AG10803 (cell line): ENCODE data around the gene CLSTN1.

Experiments used
- DNase-seq: peaks from one replicate; pipeline ENCODE4 v3.0.0; 2010; ENCODE audit warnings: low read depth
- H3K4me3 ChIP-seq: 2 replicates; pipeline ENCODE4 v1.5.1; 2011; ENCODE audit warnings: mild to moderate bottlenecking, low read length, control low read depth
- TF ChIP-seq, protein P1 (sequence below): conservative IDR thresholded peaks from 2 replicates; pipeline ENCODE4 v1.5.1; 2011; ENCODE audit warnings: mild to moderate bottlenecking, low read length, control low read depth, inconsistent platforms

CLSTN1 gene

GRCh38 chr1:9689011-9689706 is 134.6 kb downstream of the CLSTN1 start:
- peak; percentile 69 for DNase-seq
- TF ChIP-seq, protein P1, sequence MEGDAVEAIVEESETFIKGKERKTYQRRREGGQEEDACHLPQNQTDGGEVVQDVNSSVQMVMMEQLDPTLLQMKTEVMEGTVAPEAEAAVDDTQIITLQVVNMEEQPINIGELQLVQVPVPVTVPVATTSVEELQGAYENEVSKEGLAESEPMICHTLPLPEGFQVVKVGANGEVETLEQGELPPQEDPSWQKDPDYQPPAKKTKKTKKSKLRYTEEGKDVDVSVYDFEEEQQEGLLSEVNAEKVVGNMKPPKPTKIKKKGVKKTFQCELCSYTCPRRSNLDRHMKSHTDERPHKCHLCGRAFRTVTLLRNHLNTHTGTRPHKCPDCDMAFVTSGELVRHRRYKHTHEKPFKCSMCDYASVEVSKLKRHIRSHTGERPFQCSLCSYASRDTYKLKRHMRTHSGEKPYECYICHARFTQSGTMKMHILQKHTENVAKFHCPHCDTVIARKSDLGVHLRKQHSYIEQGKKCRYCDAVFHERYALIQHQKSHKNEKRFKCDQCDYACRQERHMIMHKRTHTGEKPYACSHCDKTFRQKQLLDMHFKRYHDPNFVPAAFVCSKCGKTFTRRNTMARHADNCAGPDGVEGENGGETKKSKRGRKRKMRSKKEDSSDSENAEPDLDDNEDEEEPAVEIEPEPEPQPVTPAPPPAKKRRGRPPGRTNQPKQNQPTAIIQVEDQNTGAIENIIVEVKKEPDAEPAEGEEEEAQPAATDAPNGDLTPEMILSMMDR = no peak
- H3K4me3 ChIP-seq = peak overlapping the region; percentile 75

DNA sequence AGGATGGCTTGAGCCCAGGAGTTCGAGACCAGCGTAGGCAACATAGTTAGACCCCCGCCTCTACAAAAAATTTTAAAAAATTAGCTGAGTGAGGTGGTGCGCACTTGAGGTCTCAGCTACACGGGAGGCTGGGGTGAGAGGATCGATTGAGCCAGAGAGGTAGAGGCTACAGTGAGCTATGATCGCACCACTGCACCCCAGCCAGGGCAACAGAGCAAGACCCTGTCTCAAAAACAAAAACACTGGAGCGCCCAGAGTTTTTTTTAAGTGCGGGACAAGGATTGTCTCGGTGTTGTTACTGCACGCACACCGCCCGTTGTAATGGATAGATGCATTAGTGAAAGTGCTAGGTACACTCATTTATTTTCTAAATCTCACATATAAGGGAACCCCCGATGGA is 135.2 kb downstream of the CLSTN1 start:
- H3K4me3 ChIP-seq = peak overlapping the region; percentile 55
- TF ChIP-seq, protein P1 = no peak

GRCh38 chr1:9687874-9688582 is 135.7 kb downstream of the CLSTN1 start:
- TF ChIP-seq, protein P1 = no peak
- H3K4me3 ChIP-seq = peak overlapping the region; percentile 61
- no peak for DNase-seq

More for the DNA sequence above, 135.2 kb downstream of the CLSTN1 start:
- DNase-seq = no peak

- peak overlapping the region; percentile 61 for H3K4me3 ChIP-seq
- TF ChIP-seq, protein P1 = no peak; the same call in 1 of the 2 replicates
- DNase-seq = peak; percentile 40
These were observed 136.5 kb downstream of the CLSTN1 start for GRCh38 chr1:9687120-9687873.

DNA sequence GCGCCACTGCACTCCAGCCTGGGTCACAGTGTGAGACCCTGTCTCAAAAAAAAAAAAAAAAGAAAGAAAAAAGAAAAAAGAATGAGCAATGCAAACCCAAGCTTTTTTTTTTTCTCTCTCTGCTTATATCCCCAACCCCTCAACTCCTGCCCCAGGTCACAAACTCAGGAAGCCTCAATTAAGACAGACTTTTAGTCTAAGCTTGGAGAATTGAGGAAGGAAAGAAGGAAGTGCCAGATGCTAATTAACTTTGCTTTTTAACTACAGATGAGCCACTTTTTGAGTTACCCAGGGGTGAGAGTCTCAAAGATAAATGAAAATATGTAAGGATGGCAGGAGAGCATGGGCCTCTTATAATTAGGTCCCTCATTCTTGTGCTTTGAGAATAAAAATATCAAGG is 139.0 kb downstream of the CLSTN1 start:
- no peak overlapping the region for H3K4me3 ChIP-seq
- TF ChIP-seq, protein P1 = no peak
- DNase-seq = no peak

DNA sequence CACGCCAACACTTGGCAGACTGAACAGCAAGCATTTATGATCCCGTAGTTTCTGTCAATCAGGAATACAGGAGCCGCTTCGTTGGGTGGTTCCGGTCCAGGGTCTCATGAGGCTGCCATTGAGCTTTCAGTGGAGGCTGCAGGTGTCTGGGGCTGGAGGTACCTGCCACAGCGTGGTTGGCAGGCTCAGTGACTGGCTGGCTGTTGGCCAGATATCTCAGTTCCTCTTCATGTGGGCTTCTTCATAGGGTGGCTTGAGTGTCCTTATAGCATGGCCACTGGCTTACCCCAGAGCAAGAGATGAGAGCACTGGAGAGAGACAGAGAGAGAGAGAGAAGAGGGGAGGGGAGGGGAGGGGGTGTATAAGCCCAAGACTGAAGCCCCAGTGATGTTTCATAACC is 142.9 kb downstream of the CLSTN1 start:
- TF ChIP-seq, protein P1 = no peak
- no peak for DNase-seq

More for the DNA sequence above, 142.9 kb downstream of the CLSTN1 start:
- no peak overlapping the region for H3K4me3 ChIP-seq
